IMR-90 (cell line): ENCODE data around the gene ZNF71. TPM values are rescaled to one million over a fixed set of nuclear protein-coding genes. Genes with fewer than 3 reads are reported as not detected.

Source experiments
- ATAC-seq: fragments of 200-7000 bp; cut with Tn5 transposase; 2 replicates; pipeline ENCODE4 v1.9.1; 2020; ENCODE audit warnings: low read depth, mild to moderate bottlenecking, moderate library complexity
- BruUV-seq: library from RNA; stranded (reverse); fragments of 400-500 nt; replicated peaks from 2 replicates; lab custom pipeline; 2021; lab: Mats Ljungman, UMichigan
- CTCF ChIA-PET: fragments of 300-600 bp; formaldehyde crosslinking; extraction: SDS; loops from one replicate; lab custom pipeline; 2021; ENCODE audit warnings: antibody characterized with exemption; lab: Yijun Ruan, JAX
- POLR2A ChIA-PET: fragments of 300-600 bp; sonication (Branson Sonifier 250); formaldehyde crosslinking; loops from one replicate; lab custom pipeline; 2022; ENCODE audit warnings: antibody characterized with exemption; ENCODE audit not compliant: unreplicated experiment; lab: Charles Lee
- DNase-seq: peaks from one replicate; pipeline ENCODE4 v3.0.0; 2013
- H2AFZ ChIP-seq: replicated peaks from 2 replicates; pipeline ENCODE3; 2013; ENCODE audit warnings: low read length, mild to moderate bottlenecking; ENCODE audit not compliant: poor library complexity
- H2AK5ac ChIP-seq: 2 replicates; pipeline ENCODE4 v1.6.1; 2013; ENCODE audit warnings: low read depth, low read length, inconsistent platforms
- H2AK9ac ChIP-seq: replicated peaks from 2 replicates; pipeline ENCODE3; 2013; ENCODE audit warnings: mild to moderate bottlenecking, low read depth, low read length, moderate library complexity; ENCODE audit not compliant: poor library complexity
- H2BK120ac ChIP-seq: 2 replicates; pipeline ENCODE4 v1.6.1; 2013; ENCODE audit warnings: low read depth, low read length, inconsistent platforms
- H2BK15ac ChIP-seq: 3 replicates; pipeline ENCODE4 v1.6.1; 2013; ENCODE audit warnings: low read depth, low read length, inconsistent platforms
- H2BK20ac ChIP-seq: 2 replicates; pipeline ENCODE4 v1.6.1; 2013; ENCODE audit warnings: low read depth, mild to moderate bottlenecking, inconsistent platforms, low read length, moderate library complexity
- H2BK5ac ChIP-seq: 2 replicates; pipeline ENCODE4 v1.6.1; 2013; ENCODE audit warnings: mild to moderate bottlenecking, low read depth, low read length, inconsistent platforms; ENCODE audit not compliant: poor library complexity, severe bottlenecking
- H3K14ac ChIP-seq: replicated peaks from 2 replicates; pipeline ENCODE4 v1.6.1; 2013; ENCODE audit warnings: low read depth, low read length, inconsistent platforms
- H3K18ac ChIP-seq: 2 replicates; pipeline ENCODE4 v1.6.1; 2013; ENCODE audit warnings: low read depth, low read length, control low read depth
- H3K23ac ChIP-seq: 2 replicates; pipeline ENCODE4 v1.6.1; 2013; ENCODE audit warnings: low read depth, low read length, inconsistent platforms
- H3K27ac ChIP-seq: 2 replicates; pipeline ENCODE4 v1.5.1; 2013; ENCODE audit warnings: mild to moderate bottlenecking, control low read depth, low read length; ENCODE audit not compliant: insufficient read depth
- H3K27me3 ChIP-seq: 2 replicates; pipeline ENCODE4 v1.6.1; 2013; ENCODE audit warnings: low read length; ENCODE audit not compliant: control insufficient read depth, insufficient read depth
- H3K36me3 ChIP-seq: 2 replicates; pipeline ENCODE4 v1.6.1; 2013; ENCODE audit warnings: low read length, mixed read lengths; ENCODE audit not compliant: control insufficient read depth, insufficient read depth
- H3K4ac ChIP-seq: 2 replicates; pipeline ENCODE4 v1.6.1; 2013; ENCODE audit warnings: low read depth, low read length, inconsistent platforms
- H3K4me1 ChIP-seq: 2 replicates; pipeline ENCODE4 v1.6.1; 2013; ENCODE audit warnings: low read length, mixed read lengths; ENCODE audit not compliant: control insufficient read depth, insufficient read depth
- H3K4me2 ChIP-seq: 2 replicates; pipeline ENCODE4 v1.6.1; 2013; ENCODE audit warnings: low read depth, mild to moderate bottlenecking, control low read depth, low read length, moderate library complexity
- H3K4me3 ChIP-seq: 2 replicates; pipeline ENCODE4 v1.5.1; 2013; ENCODE audit warnings: low read depth, mild to moderate bottlenecking, control low read depth, low read length, moderate library complexity; ENCODE audit not compliant: insufficient read depth
- H3K56ac ChIP-seq: 2 replicates; pipeline ENCODE4 v1.6.1; 2013; ENCODE audit warnings: low read length, inconsistent platforms; ENCODE audit not compliant: insufficient read depth; ENCODE audit errors: extremely low read depth
- H3K79me1 ChIP-seq, 2 experiments: 2 replicates each; pipeline ENCODE4 v1.6.1; 2013; ENCODE audit warnings: low read length in 2 of 2, inconsistent platforms in 1 of 2, low read depth in 1 of 2
- H3K9ac ChIP-seq: 2 replicates; pipeline ENCODE4 v1.6.1; 2013; ENCODE audit warnings: low read depth, low read length, control low read depth
- H3K9me1 ChIP-seq: 2 replicates; pipeline ENCODE4 v1.6.1; 2013; ENCODE audit warnings: low read length, inconsistent platforms; ENCODE audit not compliant: insufficient read depth
- H3K9me3 ChIP-seq: 2 replicates; pipeline ENCODE4 v1.6.1; 2013; ENCODE audit warnings: low read length; ENCODE audit not compliant: control insufficient read depth, insufficient read depth
- H4K20me1 ChIP-seq: 2 replicates; pipeline ENCODE4 v1.6.1; 2013; ENCODE audit warnings: low read length, inconsistent platforms; ENCODE audit not compliant: insufficient read depth
- H4K5ac ChIP-seq: 2 replicates; pipeline ENCODE4 v1.6.1; 2013; ENCODE audit warnings: mild to moderate bottlenecking, low read depth, low read length, control low read depth
- H4K8ac ChIP-seq, 2 experiments: 2 replicates each; pipeline ENCODE4 v1.6.1; 2013; ENCODE audit warnings: low read depth in 2 of 2, low read length in 2 of 2, control low read depth in 1 of 2, inconsistent platforms in 1 of 2
- H4K91ac ChIP-seq: 2 replicates; pipeline ENCODE4 v1.6.1; 2013; ENCODE audit warnings: low read depth, low read length, inconsistent platforms; ENCODE audit not compliant: insufficient read depth
- BHLHE40 ChIP-seq: fragments of 150-350 bp; IDR thresholded peaks from 2 replicates; pipeline ENCODE4 v1.6.1; 2016; ENCODE audit warnings: mild to moderate bottlenecking, low read depth, low read length
- MXI1 ChIP-seq: IDR thresholded peaks from 2 replicates; pipeline ENCODE4 v1.6.1; 2012; ENCODE audit warnings: low read depth, mild to moderate bottlenecking, low read length, moderate library complexity, borderline replicate concordance
- RCOR1 ChIP-seq: IDR thresholded peaks from 2 replicates; pipeline ENCODE4 v1.6.1; 2012; ENCODE audit warnings: mild to moderate bottlenecking, low read length, improper control_type of control experiment; ENCODE audit not compliant: insufficient replicate concordance
- WGBS, 2 experiments: methylation state at CpG; one replicate each; pipeline versions ENCODE4 v1.1.5 to v1.1.7; 2013; ENCODE audit warnings: missing lambda C conversion rate in 2 of 2; ENCODE audit not compliant: insufficient read length in 1 of 2; ENCODE audit errors: extremely low coverage in 2 of 2; 5-methylcytosine and 5-hydroxymethylcytosine counted together
- dilution Hi-C: fragments of 300-500 bp; cut with HindIII; formaldehyde crosslinking; loops from one replicate; pipeline ENCODE4 v1.14.3; 2018; ENCODE audit warnings: low sequenced_read_pairs; ENCODE audit not compliant: unreplicated experiment
- in situ Hi-C: fragments of 300-500 bp; cut with MboI; formaldehyde crosslinking; loops from 3 replicates; pipeline ENCODE4 v1.14.3; 2019; ENCODE audit warnings: low sequenced_read_pairs, inconsistent platforms, mixed read lengths
- intact Hi-C: fragments of 100-400 bp; cut with micrococcal nuclease; formaldehyde crosslinking; loops from 2 replicates; pipeline ENCODE4 v1.10.0; 2022
- polyA plus RNA-seq, 3 experiments: library from polyadenylated mRNA; depleted of rRNA; stranded (reverse); fragments of >200 nt; gene quantifications; 2 replicates each; pipeline ENCODE4 v1.2.3, GENCODE V29; 2012; ENCODE audit warnings: low replicate concordance in 1 of 3
- total RNA-seq: library from RNA; depleted of rRNA; stranded (reverse); fragments of >200 nt; gene quantifications from 2 replicates; pipeline ENCODE4 v1.2.3, GENCODE V29; 2012
- TF ChIP-seq, protein P1 (sequence below): fragments of 150-350 bp; IDR thresholded peaks from 2 replicates; pipeline ENCODE4 v1.6.1; 2017; ENCODE audit warnings: mild to moderate bottlenecking, antibody characterized with exemption, low read length, low read depth
- TF ChIP-seq, protein P2 (sequence below): fragments of 150-350 bp; IDR thresholded peaks from 2 replicates; pipeline ENCODE4 v1.6.1; 2016; ENCODE audit warnings: low read depth, mild to moderate bottlenecking, low read length, moderate library complexity, borderline replicate concordance

Gene ZNF71
- total and polyA plus RNA-seq, 2 of the 4 experiments (the other 2 are of a cell fraction), result 7.9 to 9.3 TPM

DNA sequence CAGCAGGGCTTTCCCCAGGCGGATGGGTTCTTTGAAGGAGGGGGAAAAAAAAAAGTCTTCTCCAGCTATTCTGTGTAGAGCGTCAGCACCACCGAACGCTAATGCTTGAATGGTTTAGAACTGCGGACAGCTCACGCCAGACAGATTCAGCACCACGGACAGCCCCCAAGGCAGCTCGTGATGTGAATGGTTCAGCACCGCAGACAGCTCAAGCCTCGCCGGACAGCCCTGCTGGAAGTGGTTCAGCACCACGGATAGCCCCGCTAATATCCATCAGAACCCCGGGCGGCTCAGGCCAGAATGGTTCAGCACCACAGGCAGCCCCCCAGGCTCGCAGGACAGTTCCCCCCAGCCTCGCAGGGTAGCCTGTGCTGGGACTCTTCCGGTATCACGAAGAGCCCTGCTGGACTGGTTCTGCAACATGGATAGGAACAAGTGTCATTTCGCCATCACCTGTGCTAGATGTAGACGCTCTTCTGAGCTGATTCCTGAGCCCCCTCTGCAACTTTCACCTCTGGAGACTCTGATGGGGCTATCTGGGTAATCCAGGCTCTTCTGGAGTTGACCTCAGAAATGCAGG lies 43.0 kb downstream of the ZNF71 start:
- Histone ChIP-seq H2AK9ac (no peak overlapping the region), H3K23ac (no peak overlapping the region), H3K56ac (no peak overlapping the region), H2BK15ac (no peak overlapping the region), H3K4ac (no peak overlapping the region), H4K20me1 (no peaks in the 10 kb centered on the region), H3K27me3 (no peaks in the 10 kb centered on the region), H3K14ac (no peak overlapping the region), H3K79me1 (no peaks in the 10 kb centered on the region), H3K4me2 (no peak overlapping the region), H3K9me1 (no peaks in the 10 kb centered on the region), H3K9me3 (peaks cover 24% of the 10 kb centered on the region), H2BK120ac (no peak overlapping the region), H3K36me3 (no peaks in the 10 kb centered on the region), H4K5ac (no peak overlapping the region), H2BK20ac (no peak overlapping the region), H3K9ac (no peak overlapping the region), H2BK5ac (no peak overlapping the region), H4K91ac (no peak overlapping the region), H2AK5ac (no peak overlapping the region), H3K4me3 (no peak overlapping the region), H3K27ac (no peak overlapping the region), H4K8ac (no peak overlapping the region), H3K18ac (no peak overlapping the region), H2AFZ (no peak overlapping the region), H3K4me1 (no peaks in the 10 kb centered on the region)
- ATAC-seq (peak; percentile 92), DNase-seq (peak; percentile 65)
- no TSS peak for BruUV-seq
- POLR2A ChIA-PET, result no interaction called here
- in situ Hi-C loops, result no loop called here
- TF ChIP-seq RCOR1 (peak; percentile 91), MXI1 (peak; percentile 97), BHLHE40 (peak; percentile 23; the same call in 1 of the 2 replicates)
- TF ChIP-seq, protein P1, sequence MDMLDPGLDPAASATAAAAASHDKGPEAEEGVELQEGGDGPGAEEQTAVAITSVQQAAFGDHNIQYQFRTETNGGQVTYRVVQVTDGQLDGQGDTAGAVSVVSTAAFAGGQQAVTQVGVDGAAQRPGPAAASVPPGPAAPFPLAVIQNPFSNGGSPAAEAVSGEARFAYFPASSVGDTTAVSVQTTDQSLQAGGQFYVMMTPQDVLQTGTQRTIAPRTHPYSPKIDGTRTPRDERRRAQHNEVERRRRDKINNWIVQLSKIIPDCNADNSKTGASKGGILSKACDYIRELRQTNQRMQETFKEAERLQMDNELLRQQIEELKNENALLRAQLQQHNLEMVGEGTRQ, result peak; percentile 27; the same call in 1 of the 2 replicates
- TF ChIP-seq, protein P2, sequence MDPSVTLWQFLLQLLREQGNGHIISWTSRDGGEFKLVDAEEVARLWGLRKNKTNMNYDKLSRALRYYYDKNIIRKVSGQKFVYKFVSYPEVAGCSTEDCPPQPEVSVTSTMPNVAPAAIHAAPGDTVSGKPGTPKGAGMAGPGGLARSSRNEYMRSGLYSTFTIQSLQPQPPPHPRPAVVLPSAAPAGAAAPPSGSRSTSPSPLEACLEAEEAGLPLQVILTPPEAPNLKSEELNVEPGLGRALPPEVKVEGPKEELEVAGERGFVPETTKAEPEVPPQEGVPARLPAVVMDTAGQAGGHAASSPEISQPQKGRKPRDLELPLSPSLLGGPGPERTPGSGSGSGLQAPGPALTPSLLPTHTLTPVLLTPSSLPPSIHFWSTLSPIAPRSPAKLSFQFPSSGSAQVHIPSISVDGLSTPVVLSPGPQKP, result no peak
- dilution Hi-C loops, result no loop called here
- CTCF ChIA-PET, result interaction anchor here (0.7 kb wide), 1 partner anchor 1210 kb away, joined by 6 read pairs; no protein-coding TSS in a partner anchor
- intact Hi-C loops, result no loop called here
- 14% methylated on average over 13 of the region's 21 CpGs; no CpG with 5 or more reads in 1 of the 2 experiments for WGBS, 2 experiments
